HG03558 (cell line): ENCODE results near the gene IBA57.

Experiments used
- ATAC-seq: cut with Tn5 transposase; IDR thresholded peaks from one replicate; pipeline ENCODE4 v1.9.1; 2021; ENCODE audit warnings: moderate number of reproducible peaks; ENCODE audit not compliant: unreplicated experiment; ENCODE audit errors: extremely low read depth

The IBA57 gene

DNA sequence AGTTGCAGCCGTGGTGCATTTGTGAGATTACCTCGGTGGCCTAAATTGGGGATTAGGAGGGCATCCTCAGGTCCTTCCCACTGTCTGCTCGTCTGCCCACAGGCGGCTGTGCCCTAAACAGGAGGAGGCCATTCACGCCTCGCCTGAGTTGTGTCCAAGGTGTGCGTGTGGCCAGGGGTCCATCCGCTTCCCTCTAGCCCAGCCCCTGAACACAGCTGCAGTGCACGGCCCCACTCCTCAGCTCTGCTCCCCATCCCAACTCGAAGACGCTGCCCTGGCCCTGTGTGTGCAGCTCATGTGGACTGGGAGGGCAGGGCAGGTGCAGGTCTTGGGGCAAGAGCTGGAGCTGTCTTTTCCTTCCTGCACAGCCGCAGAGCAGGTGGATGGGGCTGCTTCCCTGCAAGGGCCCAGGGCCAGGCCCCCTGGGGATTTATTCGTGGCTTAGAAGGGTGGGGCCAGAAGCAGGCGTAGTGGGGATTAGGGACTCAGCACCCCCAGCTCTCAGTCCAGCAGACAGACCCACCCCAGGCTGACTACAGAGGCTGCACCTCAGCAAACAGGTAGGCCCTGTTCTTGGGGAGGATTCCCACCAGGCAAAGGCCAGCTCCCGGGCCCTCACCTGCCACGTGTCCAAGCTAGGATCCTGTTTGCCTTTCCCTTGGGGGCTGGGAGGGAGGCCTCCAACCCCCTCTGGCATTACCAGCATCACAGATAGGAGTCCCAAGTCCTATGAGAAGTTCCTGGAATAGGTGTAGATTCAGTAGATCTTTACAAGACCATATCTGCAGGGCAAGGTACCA lies 21.2 kb upstream of the IBA57 start:
- ATAC-seq, result no peak

DNA sequence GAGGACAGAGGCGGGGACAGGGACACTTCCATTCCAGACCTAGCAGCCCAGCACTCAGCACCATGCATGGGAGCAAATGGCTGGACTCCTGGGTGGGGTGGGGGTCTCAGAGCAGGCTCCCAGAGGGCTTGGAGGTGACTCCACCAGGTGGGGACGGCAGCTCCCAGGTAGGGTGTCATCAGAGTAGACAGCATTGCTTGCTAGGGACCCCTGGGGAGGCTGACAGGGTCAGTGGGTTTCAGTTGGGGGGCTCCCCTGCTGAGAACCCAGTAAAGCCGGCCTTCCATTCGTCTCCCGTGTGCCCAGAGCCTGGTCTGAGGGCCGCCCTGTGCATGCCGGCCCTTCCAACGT lies 20.6 kb upstream of the IBA57 start:
- ATAC-seq, result no peak

DNA sequence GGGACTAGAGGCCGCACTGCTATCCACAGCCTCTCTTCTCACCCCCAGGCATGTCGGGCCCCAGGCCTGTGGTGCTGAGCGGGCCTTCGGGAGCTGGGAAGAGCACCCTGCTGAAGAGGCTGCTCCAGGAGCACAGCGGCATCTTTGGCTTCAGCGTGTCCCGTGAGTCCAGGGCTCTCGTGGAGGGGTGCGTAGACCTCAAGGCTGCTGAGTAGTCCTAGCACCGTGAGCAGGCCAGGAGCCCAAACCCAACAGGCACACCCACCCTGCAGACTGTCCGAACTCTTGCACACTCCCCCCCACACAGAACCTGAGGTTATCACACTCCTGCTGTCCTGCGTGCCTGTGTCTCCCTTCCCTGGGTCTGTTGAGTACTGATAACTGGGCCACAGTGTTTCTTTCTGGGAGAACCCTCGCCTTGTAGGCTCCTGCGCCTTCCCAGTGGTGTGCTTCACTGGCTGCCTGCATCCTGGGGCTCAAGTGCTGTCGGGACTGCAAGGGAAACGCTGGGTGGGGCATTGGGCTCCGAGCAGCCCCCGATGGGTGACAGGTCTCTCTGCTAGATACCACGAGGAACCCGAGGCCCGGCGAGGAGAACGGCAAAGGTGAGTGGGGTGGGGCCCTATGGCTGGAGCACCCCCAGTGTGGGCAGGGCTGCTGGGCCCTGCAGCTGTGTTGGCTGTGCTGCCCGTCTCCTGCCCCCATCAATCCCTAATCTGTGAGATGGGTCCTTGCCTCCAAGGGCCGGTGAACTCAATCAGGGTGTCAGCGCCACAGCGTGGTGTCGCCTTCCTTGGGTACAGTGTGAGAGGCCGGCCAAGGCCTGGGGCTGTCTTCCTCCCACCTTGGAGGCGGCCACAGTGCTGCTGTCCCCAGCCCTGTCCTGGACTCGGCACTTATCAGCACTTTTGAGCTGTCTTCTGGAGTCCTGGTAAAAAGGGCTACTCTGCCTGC lies 19.9 kb upstream of the IBA57 start:
- no peak for ATAC-seq

DNA sequence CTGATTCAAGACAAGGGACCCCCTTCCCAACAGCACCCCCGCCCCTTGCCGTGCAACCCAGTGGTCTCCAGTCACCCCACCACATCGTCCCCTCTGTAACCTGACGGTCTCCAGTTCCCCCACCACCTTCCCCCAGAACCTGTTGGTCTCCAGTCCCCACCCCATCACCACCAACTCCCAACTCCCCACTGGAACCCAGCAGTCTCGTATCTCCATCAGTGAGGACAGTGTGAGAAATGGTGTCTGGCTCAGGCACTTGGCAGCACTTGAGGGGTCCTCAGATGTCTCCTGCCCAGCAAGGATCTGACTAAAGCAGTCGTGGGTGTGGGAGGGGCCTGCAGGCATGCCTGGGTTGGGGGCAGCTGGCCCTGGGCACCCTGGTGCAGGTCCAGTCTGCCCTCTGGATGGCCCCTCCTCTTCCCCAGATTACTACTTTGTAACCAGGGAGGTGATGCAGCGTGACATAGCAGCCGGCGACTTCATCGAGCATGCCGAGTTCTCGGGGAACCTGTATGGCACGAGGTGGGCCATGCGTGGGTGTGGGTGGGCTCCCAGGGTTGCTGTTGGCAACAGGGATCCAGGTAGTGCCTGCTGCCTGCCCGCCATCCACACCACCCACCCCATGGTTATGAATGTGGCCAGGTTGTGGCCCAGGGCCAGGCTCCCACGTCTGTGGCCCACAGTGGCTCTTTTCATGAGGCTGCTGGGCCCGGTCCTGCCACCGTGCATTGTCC lies 19.0 kb upstream of the IBA57 start:
- ATAC-seq, result no peak

DNA sequence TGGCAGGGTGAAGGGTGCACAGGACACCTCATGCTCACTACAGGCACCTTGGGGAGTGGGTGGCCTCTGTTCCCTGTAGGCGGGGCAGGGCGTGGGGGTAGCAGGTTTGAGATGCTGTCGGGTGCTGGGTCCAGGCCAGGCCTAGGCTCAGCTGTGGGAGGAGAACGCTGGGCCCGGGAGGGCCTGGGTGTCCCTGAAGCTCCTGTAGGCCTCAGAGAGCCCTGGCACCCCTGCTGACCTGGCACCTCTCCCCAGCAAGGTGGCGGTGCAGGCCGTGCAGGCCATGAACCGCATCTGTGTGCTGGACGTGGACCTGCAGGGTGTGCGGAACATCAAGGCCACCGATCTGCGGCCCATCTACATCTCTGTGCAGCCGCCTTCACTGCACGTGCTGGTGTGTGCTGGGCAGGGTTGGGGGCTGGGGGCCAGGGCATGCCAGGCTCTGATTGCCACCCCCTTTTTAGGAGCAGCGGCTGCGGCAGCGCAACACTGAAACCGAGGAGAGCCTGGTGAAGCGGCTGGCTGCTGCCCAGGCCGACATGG lies 18.4 kb upstream of the IBA57 start:
- ATAC-seq, result no peak

DNA sequence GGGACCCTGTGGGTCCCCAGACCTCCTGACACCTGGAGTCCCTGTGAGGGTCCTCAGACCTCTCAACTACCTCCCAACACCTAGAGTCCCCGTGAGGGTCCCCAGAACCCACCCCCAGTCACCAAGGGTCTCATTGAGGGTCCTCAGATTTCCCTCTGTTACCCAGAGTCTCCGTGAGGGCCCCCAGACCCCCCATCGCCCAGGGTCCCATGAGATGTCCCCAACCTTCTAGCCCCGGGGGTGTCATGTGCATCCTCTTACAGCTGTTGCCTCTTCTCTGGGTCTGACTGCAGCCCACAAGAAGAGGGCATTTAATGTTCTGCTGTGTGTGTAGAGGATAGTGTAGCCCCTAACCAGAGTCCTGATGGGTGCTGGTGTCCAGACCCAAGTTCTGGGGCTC lies 17.8 kb upstream of the IBA57 start:
- no peak for ATAC-seq

DNA sequence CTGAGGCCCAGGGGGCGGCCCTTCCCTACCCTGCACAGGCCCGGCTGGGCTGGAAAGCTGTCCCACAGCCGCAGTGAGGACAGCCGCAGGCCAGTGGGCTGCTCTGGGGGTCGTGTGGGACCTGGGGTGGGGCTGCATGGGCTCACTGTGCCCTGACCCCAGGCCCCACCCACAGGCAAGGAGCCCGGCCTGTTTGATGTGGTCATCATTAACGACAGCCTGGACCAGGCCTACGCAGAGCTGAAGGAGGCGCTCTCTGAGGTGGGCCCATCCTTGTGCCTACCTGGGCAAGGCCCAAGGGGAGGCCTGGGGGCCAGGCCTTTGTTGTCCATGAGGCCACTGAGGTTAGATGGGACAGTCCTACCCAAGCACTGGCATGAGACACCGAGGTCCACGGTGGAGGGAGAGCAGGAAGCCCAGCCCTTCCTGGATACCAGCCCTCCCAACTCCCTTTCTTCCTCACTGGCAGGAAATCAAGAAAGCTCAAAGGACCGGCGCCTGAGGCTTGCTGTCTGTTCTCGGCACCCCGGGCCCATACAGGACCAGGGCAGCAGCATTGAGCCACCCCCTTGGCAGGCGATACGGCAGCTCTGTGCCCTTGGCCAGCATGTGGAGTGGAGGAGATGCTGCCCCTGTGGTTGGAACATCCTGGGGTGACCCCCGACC lies 17.3 kb upstream of the IBA57 start:
- ATAC-seq, result no peak

DNA sequence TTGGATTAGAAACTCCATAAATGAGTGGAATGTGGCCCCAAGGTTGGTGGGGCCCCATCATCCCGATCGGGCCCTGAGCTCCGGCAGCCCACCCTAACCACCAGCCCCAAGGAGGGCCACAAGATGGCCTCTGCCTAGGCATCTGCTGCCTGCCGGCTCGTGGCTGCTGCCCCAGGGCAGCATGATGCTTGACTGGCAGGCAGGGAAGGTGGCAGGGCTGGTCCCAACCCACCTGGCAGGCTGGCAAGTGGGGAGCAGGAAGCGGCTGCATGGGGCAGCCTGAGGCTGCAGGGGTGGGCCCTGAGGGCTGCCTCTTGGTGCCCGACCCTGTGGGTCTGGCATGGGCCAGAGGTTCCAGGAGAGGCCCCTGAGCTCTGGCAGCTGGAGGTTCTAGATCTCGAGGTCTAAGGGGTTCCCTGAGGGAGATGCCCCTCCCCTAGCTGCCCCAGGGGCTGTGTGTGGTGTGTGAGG lies 16.6 kb upstream of the IBA57 start:
- no peak for ATAC-seq

DNA sequence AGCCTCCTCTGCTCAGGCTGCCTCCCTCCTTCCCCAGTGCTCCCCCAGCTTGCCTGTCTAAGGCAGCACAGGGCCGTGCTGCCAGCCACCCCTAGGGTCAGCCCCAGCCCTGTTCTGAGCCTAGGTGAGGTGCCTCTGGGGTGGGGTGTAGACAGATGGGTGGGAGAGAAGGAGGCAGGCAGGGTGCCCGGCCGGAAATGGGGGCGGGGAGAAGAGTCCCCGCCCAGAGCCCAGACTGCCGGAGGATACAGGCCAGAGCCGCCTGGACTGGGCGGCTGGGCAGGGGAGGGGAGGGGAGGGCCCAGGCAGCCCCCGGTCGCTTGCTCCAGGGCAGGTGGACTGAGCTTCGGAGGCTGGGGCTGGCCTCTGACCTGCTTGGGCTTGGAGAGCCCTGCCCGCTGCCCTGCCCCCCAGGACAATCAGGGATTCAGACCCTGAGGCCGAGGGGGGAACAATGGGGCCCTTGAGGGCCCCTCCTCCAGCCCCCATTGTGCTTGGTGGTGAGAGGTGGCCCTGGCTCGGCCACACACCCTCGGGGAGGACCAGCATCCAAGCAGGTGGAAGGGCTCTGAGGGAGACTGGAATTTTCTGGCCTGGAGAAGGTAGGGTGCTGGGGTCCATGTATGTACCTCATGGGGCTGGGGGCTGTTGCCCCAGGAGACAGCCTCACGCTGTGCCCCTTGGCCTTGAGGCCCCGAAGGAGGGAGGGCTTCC lies 16.0 kb upstream of the IBA57 start, which contains the start of gene GJC2:
Gene GJC2 (plus strand): TSS at position 525 of the 714 bp plus-strand sequence. CDS start 7,829 bp downstream, outside the sequence.
- ATAC-seq, result no peak

DNA sequence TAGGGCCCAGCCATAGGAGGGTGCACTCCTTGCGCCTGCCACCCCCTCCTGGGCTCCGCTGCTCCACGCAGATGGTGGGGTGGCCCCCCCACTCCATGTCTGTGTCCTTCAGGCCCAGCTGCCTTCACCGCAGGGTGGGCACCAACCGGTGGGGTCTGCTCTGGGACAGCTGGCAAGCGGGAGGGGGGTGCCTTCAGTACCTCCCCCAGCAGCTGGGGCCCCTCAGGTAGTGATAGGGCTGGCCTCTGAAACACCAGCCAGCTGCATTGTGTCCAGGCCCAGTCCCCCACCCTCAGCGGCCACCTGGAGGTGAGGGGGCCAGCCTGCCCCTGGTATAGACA lies 15.5 kb upstream of the IBA57 start:
- ATAC-seq, result no peak

DNA sequence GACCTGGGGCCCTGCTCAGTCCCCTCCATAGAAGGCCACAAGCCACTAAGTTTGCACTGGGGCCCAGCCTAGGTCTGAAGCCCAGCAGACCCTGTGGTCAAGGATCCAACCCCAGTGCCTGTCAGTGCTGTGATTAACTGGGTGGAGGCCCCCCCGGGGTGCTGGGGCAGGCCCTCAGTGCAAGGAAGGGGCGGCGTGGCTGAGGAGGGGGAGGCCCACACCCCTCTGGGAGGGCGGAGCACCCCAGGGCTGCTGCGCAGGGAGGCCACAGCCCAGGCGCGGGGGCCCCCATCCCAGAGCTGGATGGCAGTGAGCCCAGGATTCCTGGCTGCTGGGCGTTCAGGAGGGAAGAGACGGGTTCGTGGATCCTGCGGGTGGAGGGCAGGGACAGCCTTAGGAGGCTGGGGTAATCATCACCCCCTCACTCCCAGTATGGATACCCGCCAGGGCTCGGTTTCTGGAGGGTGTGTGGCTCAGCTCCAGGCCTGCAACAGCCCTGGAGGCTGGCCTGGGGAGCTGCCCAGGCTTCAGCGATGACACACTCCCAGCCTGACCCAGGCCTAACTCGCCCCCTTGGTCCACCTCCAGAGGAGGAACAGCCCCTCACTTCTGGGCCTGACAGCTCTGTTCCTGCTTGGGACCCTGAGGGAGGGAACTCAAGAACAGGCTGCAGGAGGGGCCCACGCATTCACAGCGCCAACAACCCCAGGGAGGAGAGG lies 15.0 kb upstream of the IBA57 start:
- no peak for ATAC-seq

DNA sequence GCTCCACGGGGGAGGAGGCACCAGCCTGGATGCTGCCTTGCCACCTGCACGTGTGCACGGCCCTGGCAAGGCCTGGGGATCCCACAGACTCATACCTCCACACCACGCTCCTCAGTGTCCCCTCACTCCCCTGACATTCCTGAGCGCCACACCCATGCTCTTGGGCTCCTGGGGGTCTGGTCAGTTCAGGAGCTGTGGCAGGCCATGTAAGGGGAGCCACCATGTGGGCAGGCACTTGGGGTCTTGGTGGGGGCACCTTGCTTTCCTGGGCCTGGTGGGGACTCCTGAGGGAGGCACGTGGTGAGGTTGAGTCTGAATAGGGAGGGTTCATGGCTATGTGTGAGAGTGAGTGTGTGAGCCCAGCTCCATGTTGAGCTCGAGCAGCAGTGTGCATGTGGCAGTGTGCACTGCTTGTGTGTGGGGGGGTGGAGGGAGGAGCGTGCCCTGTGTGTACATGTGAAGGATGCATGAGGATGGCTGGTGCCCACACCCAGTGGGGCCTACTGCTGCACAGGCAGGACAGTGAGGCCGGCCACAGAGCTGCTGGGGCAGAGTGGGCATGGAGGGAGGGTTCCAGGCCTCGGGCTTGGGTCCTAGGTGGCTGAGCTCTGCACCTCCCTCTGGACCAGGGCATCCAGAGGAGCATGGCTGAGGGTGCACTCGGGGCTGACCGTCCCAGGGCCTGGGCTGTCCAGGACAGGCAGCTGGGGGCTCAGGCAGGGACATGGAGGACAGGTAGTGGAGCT lies 14.3 kb upstream of the IBA57 start:
- ATAC-seq, result no peak

DNA sequence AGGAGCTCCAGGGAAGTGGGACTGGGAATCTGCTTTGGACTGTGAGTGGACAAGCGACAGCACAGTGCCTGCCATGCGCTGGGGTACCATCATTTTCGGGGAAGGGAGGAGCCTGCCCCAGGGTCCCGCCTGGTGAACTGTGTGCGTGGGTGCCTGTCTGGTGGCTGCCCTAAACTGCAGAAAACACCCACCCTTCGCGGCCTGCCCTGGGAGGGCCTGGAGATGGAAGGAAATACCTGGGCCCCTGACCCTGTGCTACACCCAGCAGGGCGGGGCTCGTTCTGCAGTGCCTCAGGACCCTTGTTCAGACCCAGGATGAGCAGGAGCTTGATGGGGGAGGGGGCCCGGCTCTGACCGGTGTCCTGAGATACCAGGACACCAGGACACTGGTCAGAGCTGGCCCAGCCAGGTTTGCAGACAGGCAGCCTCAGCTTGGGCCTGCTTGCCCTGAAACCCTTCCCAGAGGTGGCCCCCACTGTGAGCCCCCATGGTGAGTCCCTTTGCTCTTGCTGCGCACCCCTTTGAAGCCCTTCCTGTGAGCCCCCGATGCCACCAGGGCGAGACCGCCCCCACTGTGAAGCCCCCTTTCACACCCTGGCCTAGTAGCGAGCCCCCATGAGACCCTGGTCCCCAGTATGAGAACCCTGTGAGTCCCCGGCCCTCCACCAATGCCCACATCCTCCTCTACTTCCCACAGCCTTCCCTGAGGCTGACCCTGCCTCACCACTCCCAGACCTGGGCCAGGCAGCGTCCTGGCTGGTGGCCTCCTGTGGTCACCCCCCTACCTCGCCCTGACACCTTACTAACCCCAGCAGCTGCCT lies 13.3 kb upstream of the IBA57 start:
- ATAC-seq, result no peak

DNA sequence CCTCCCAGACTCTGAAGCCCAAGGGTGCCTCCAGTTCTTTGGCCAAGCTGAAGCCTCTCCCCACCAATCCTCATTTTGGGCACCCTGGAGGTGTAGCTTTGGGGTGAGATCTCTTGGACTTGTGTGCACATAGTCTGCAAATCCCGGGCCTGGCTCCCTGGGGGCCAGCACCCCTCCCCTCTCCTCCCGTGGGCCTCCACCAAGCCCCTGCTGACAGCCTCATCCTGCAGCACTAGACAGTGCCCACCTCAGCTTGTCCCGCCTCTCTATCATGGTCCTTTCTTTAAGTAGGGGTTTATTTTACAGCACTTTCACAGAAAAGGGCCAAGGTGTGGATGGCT lies 12.7 kb upstream of the IBA57 start:
- ATAC-seq, result no peak

DNA sequence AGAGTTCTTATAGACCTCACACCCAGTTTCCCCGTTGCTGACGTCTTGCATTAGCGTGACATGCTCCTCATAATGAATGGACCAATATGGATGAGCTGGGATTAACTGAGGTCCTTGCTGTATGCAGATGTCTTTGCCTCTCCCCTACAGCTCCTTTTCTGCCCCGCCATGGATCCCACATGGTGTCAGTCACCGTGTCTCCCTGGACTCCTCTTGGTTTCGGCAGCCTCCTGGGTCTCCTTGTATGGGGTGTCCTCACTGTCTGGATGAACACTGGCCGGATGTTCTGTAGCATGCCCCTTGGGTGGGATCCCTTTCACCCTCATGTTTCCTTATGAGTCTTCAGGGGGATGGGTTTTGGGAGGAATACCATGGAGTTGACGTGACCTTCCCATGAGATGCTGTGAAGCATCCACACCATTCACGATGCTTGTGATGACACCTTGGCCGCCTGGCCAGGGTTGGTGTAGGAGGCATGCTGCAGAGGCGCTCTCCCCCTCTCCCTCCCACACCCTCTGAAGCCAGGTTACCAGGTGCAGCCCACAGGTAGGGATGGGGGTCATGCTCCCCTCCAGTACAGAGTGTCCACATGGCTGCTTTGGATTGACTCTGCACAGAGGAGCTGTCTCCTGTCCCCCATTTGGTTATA lies 11.5 kb upstream of the IBA57 start:
- ATAC-seq, result no peak

DNA sequence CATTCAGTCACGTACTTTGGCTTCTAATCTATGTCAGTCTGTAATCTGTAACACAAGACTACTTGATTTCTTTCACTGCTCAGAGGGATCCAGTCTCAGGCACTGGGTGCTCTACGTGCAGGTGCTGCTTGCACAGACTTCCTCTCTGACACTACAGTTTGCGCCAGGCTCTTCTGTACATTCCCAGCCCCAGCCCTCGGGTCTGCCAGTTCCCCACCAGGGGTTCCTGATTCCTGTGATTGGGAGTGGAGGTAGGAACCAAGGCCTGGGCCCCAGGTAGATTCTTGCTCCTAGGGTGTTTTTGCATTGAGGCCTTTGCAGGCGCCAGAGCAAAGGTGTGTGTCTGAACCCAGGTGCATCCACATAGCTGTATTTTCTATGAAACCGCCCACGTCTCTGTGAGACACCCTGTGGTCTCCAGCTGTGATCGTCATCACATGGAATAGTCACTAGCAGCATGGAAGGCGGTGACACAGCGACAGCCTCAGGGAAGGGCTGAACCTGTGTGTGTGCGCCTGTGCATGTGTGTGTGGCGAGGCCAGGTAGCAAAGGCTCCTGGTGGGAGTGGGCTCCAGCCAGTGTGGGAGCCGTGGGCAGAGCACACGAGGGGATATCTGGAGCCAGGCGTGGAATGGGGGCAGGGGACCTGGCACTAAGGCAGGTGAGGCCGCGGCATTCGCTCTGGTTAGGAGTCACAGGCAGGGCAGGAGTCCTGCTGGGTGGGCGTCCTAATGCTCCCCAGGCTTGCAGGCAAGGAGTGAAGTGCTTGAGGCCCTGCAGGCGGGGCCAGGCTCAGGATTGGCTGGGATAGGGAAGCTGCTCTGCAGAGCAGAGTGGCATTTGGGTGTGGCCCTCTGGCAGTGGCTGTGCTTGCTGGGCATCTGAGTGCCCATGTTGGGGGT lies 10.7 kb upstream of the IBA57 start:
- ATAC-seq, result no peak
